DOHH2 (cell line): ENCODE results near the gene ZNF507.

ENCODE experiments used
- H3F3A ChIP-seq: fragments of 200-600 bp; sonication (generic), shearing (Covaris generic); 2 replicates; pipeline ENCODE4 v1.6.0; 2016; ENCODE audit warnings: antibody characterized with exemption, mild to moderate bottlenecking; ENCODE audit not compliant: control insufficient read depth, insufficient read depth
- H3K27ac ChIP-seq: fragments of 200-600 bp; sonication (generic); 2 replicates; pipeline ENCODE4 v1.5.1; 2014; ENCODE audit warnings: low read depth, mild to moderate bottlenecking, low read length, moderate library complexity
- H3K27me3 ChIP-seq: fragments of 200-600 bp; sonication (generic); 2 replicates; pipeline ENCODE4 v1.6.1; 2014; ENCODE audit warnings: mild to moderate bottlenecking, low read length, mixed read lengths; ENCODE audit not compliant: control insufficient read depth
- H3K36me3 ChIP-seq: fragments of 200-600 bp; sonication (generic); 2 replicates; pipeline ENCODE4 v1.6.1; 2014; ENCODE audit warnings: mild to moderate bottlenecking, low read length, moderate library complexity, mixed read lengths; ENCODE audit not compliant: control insufficient read depth
- H3K4me1 ChIP-seq: fragments of 200-600 bp; sonication (generic); 2 replicates; pipeline ENCODE4 v1.6.1; 2014; ENCODE audit warnings: mild to moderate bottlenecking, low read length, mixed read lengths; ENCODE audit not compliant: control insufficient read depth
- H3K4me2 ChIP-seq: fragments of 200-600 bp; sonication (generic); 2 replicates; pipeline ENCODE4 v1.6.0; 2014; ENCODE audit warnings: mild to moderate bottlenecking, low read length, moderate library complexity
- H3K4me3 ChIP-seq: fragments of 200-600 bp; sonication (generic); 2 replicates; pipeline ENCODE4 v1.5.1; 2014; ENCODE audit warnings: mild to moderate bottlenecking, low read length, mixed read lengths
- H3K79me2 ChIP-seq: fragments of 200-600 bp; sonication (generic); 2 replicates; pipeline ENCODE4 v1.6.1; 2014; ENCODE audit warnings: mild to moderate bottlenecking, low read length, mixed read lengths; ENCODE audit not compliant: control insufficient read depth
- H3K9me2 ChIP-seq: fragments of 200-600 bp; sonication (generic); replicated peaks from 2 replicates; pipeline ENCODE4 v1.6.1; 2014; ENCODE audit warnings: mild to moderate bottlenecking, low read length, mixed read lengths; ENCODE audit not compliant: control insufficient read depth
- H3K9me3 ChIP-seq: fragments of 200-600 bp; sonication (generic); 2 replicates; pipeline ENCODE4 v1.6.1; 2014; ENCODE audit warnings: antibody characterized with exemption, low read length, mixed read lengths; ENCODE audit not compliant: control insufficient read depth, insufficient read depth
- H4K20me1 ChIP-seq: fragments of 200-600 bp; sonication (generic); 2 replicates; pipeline ENCODE4 v1.6.0; 2014; ENCODE audit warnings: low read depth, mild to moderate bottlenecking, antibody characterized with exemption, low read length, moderate library complexity; ENCODE audit not compliant: control insufficient read depth, insufficient read depth
- EZH2phosphoT487 ChIP-seq: fragments of 200-600 bp; sonication (generic); IDR thresholded peaks from 2 replicates; pipeline ENCODE4 v1.6.1; 2017; ENCODE audit warnings: borderline replicate concordance, mild to moderate bottlenecking, antibody characterized with exemption, low read length, moderate library complexity, mixed read lengths
- TF ChIP-seq, protein P1 (sequence below): fragments of 200-600 bp; sonication (generic); IDR thresholded peaks from one replicate; pipeline ENCODE4 v1.5.1; 2014; ENCODE audit warnings: antibody characterized with exemption, mild to moderate bottlenecking, low read depth, low read length; ENCODE audit not compliant: poor library complexity, severe bottlenecking

Gene ZNF507

DNA sequence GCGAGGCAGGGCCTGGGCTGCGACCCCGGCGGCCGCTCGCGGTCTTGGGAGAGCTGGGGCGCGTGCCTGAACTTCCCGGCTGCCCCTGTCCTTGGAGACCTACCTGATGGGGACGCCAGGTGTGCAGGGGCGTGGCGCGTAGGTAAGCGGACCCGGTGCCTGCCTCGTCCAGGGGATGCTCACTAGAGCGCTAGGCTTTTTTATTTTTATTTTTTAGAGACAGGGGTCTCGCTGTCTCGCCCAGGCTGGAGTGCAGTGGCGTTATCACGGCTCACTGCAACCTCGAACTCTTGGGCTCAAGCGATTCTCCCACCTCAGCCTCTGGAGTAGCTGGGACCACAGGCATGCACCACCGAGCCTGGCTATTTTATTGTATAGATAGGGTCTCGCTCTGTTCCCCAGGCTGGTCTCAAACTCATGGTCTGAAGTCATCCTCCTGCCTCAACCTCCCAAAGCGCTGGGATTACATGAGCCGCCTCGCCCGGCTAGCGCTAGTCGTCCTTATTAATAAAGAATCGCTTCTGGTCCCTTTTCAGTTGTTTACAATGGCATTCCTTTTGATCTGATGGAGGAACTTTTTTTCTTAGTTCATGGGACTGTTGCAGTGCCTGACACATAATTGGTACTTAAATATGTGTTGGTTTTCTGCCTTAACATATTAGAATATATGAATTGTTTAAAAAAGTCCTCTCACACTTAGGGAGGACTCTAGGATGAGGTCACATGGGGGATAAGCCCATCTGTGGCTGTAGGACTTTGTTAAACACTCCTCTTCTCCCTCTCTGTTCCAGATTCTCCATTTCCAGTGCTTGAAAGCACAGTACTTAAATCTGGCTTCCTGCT is 61.0 kb downstream of the ZNF507 start:
- H3K27ac ChIP-seq: no peak overlapping the region
- TF ChIP-seq, protein P1, sequence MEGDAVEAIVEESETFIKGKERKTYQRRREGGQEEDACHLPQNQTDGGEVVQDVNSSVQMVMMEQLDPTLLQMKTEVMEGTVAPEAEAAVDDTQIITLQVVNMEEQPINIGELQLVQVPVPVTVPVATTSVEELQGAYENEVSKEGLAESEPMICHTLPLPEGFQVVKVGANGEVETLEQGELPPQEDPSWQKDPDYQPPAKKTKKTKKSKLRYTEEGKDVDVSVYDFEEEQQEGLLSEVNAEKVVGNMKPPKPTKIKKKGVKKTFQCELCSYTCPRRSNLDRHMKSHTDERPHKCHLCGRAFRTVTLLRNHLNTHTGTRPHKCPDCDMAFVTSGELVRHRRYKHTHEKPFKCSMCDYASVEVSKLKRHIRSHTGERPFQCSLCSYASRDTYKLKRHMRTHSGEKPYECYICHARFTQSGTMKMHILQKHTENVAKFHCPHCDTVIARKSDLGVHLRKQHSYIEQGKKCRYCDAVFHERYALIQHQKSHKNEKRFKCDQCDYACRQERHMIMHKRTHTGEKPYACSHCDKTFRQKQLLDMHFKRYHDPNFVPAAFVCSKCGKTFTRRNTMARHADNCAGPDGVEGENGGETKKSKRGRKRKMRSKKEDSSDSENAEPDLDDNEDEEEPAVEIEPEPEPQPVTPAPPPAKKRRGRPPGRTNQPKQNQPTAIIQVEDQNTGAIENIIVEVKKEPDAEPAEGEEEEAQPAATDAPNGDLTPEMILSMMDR: no peak
- no peak for TF ChIP-seq EZH2phosphoT487

DNA sequence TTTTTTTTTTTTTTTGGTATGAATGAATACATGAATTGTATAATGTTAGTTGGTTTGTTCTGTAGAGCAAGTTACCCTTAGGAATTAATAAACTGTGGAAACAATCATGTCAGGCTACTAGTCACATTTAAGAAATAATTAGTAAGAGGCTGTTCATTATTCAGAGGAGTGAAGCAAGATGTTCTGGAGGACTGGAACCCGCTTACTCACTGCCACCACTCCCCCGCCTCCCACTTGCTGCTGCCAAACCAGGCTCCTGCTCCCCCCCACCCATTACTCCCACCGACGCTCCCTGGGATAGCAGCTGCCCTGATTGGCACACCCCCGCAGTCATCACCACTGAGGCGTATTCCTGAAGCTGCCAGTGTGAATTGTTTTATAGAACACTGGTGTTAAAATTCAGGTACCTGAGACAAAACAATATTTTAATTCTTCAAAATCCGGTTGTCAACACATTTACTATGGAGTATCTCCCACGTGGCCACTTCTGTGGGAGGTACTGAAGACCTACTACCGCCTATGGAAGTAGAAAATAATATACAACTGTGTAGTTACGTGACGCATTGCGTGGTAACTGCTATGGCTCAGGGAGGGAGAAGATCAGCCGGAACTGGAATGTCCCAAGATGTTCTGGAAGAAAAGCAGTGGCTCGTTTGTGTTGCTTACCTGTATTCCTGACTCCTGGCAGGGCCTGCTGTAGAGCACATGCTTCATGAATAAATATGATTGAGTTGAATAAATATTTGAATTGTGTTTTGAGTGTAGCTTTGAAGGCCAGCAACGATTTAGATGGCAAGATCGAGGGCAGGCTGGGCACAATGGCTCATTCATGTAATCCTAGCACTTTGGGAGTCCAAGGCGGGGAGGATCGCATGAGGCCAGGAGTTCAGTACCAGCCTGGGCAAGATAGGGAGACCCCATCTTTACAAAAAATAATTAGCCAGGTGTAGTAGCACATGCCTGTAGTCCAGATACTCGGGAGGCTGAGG is 61.9 kb downstream of the ZNF507 start:
- Histone ChIP-seq H3K9me3 (no peaks in the 10 kb centered on the region), H3K27ac (no peak overlapping the region), H3K4me2 (peak overlapping the region; percentile 66), H3K36me3 (peaks cover 51% of the 10 kb centered on the region), H3K4me1 (peaks cover 31% of the 10 kb centered on the region), H3F3A (no peaks in the 10 kb centered on the region), H3K27me3 (no peaks in the 10 kb centered on the region), H3K4me3 (peak overlapping the region; percentile 89), H4K20me1 (no peaks in the 10 kb centered on the region), H3K9me2 (no peaks in the 10 kb centered on the region), H3K79me2 (peaks cover 45% of the 10 kb centered on the region)
- TF ChIP-seq EZH2phosphoT487: no peak
- TF ChIP-seq, protein P1: no peak

More for the DNA sequence above, 61.0 kb downstream of the ZNF507 start:
- H3K9me2 ChIP-seq: no peaks in the 10 kb centered on the region
- H3K4me3 ChIP-seq: peak overlapping the region; percentile 89
- peak overlapping the region; percentile 66 for H3K4me2 ChIP-seq
- no peaks in the 10 kb centered on the region for H3K27me3 ChIP-seq
- H3K9me3 ChIP-seq: no peaks in the 10 kb centered on the region
- H3K36me3 ChIP-seq: peaks cover 44% of the 10 kb centered on the region
- H3K79me2 ChIP-seq: peaks cover 45% of the 10 kb centered on the region
- no peaks in the 10 kb centered on the region for H4K20me1 ChIP-seq
- H3K4me1 ChIP-seq: peaks cover 31% of the 10 kb centered on the region
- H3F3A ChIP-seq: no peaks in the 10 kb centered on the region

DNA sequence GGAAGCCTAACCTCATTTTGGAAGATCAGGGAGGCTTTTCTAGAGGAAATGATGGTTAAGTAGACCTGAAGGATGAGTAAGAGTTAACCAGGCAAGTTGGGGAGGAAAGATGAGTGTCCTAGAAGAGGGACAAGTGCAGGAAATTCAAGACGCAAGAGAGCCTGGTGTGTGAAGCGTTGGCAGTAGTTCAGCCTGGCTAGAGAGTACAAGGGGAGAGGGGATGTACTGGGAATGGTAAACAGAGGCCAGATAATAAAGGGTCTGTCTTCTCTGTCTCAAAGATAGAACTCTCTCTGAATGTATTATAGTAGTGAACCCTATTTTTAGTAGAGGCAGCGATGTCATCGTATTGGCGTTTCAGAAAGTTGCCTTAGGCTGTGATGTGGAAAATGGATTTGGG is 69.8 kb downstream of the ZNF507 start:
- Histone ChIP-seq H3K4me2 (no peak overlapping the region), H4K20me1 (no peaks in the 10 kb centered on the region), H3K36me3 (peaks cover 50% of the 10 kb centered on the region), H3K9me2 (no peaks in the 10 kb centered on the region), H3K9me3 (no peaks in the 10 kb centered on the region), H3F3A (no peaks in the 10 kb centered on the region), H3K27me3 (no peaks in the 10 kb centered on the region), H3K27ac (no peak overlapping the region), H3K4me3 (no peak overlapping the region), H3K79me2 (no peaks in the 10 kb centered on the region), H3K4me1 (no peaks in the 10 kb centered on the region)
- no peak for TF ChIP-seq EZH2phosphoT487
- TF ChIP-seq, protein P1: no peak
